HL-60 (cell line): Measurements from ENCODE around the gene RRP15.

Experiments
- CTCF ChIP-seq: IDR thresholded peaks from one replicate; pipeline ENCODE4 v1.5.1; 2011; ENCODE audit warnings: low read length, control low read depth, inconsistent platforms; ENCODE audit not compliant: insufficient read depth
- POLR2AphosphoS5 ChIP-seq: IDR thresholded peaks from 2 replicates; pipeline ENCODE4 v1.6.1; 2012; ENCODE audit warnings: low read depth
- SPI1 ChIP-seq: IDR thresholded peaks from 2 replicates; pipeline ENCODE4 v1.6.1; 2012; ENCODE audit warnings: low read depth, mild to moderate bottlenecking, borderline replicate concordance

- TF ChIP-seq CTCF (no peak), POLR2AphosphoS5 (no peak), SPI1 (no peak)
Measured at GRCh38 chr1:218255090-218255489, 30.0 kb upstream of the RRP15 start.
